ENCODE measurements around the gene FRY.

GRCh38 chr13:32086791-32087441 is 55.3 kb downstream of the FRY start:
- TF ChIP-seq, protein P1, sequence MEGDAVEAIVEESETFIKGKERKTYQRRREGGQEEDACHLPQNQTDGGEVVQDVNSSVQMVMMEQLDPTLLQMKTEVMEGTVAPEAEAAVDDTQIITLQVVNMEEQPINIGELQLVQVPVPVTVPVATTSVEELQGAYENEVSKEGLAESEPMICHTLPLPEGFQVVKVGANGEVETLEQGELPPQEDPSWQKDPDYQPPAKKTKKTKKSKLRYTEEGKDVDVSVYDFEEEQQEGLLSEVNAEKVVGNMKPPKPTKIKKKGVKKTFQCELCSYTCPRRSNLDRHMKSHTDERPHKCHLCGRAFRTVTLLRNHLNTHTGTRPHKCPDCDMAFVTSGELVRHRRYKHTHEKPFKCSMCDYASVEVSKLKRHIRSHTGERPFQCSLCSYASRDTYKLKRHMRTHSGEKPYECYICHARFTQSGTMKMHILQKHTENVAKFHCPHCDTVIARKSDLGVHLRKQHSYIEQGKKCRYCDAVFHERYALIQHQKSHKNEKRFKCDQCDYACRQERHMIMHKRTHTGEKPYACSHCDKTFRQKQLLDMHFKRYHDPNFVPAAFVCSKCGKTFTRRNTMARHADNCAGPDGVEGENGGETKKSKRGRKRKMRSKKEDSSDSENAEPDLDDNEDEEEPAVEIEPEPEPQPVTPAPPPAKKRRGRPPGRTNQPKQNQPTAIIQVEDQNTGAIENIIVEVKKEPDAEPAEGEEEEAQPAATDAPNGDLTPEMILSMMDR (IDR thresholded peaks at IDR 0.05) = no peak
- no peak for TF ChIP-seq EP300 (IDR thresholded peaks at IDR 0.05)

Measured in gastroesophageal sphincter (tissue), 3 donors.